Kidney (tissue), 14 donors: Measurements from ENCODE around the gene TRIM39. TPM values are rescaled to one million over a fixed set of nuclear protein-coding genes. Genes with fewer than 3 reads are reported as not detected.
A peak's percentile ranks its signal among the peaks of the same experiment; 100 is the strongest.

ENCODE experiments used
- DNase-seq, 5 donors: peaks; one replicate each; pipeline ENCODE4 v3.0.0-alpha.2; 2013 to 2020
- FAIRE-seq: peaks from 2 replicates; lab custom pipeline; 2012; peaks lifted over from hg19 to GRCh38; lab: Jason Lieb, UNC
- H3K27ac ChIP-seq, 2 donors: one replicate each; pipeline ENCODE4 v1.7.0; 2013; ENCODE audit warnings: low read depth in 2 of 2, low read length in 2 of 2, inconsistent platforms in 1 of 2
- H3K27me3 ChIP-seq: one replicate; pipeline ENCODE4 v1.7.1; 2013; ENCODE audit warnings: low read length, inconsistent platforms; ENCODE audit not compliant: control insufficient read depth, insufficient read depth
- H3K36me3 ChIP-seq, 3 donors: one replicate each; pipeline versions ENCODE4 v1.7.0 to v1.7.1; 2013; ENCODE audit warnings: low read length in 3 of 3, control low read depth in 1 of 3, inconsistent platforms in 1 of 3; ENCODE audit not compliant: insufficient read depth in 3 of 3, control insufficient read depth in 2 of 3
- H3K4me1 ChIP-seq, 3 donors: one replicate each; pipeline versions ENCODE4 v1.7.0 to v1.7.1; 2013; ENCODE audit warnings: low read length in 3 of 3, inconsistent platforms in 1 of 3, low read depth in 1 of 3; ENCODE audit not compliant: control insufficient read depth in 2 of 3, insufficient read depth in 2 of 3
- H3K4me3 ChIP-seq, 3 donors: one replicate each; pipeline versions ENCODE4 v1.7.0 to v1.8.1; 2013; ENCODE audit warnings: low read length in 3 of 3, control low read depth in 1 of 3, inconsistent platforms in 1 of 3
- H3K9ac ChIP-seq, 3 donors: one replicate each; pipeline versions ENCODE4 v1.7.0 to v1.7.1; 2013; ENCODE audit warnings: low read length in 3 of 3, control low read depth in 1 of 3, inconsistent platforms in 1 of 3
- H3K9me3 ChIP-seq, 3 donors: one replicate each; pipeline versions ENCODE4 v1.7.0 to v1.7.1; 2013; ENCODE audit warnings: low read length in 3 of 3, control low read depth in 1 of 3, inconsistent platforms in 1 of 3; ENCODE audit not compliant: control insufficient read depth in 2 of 3, insufficient read depth in 1 of 3
- CTCF ChIP-seq: IDR thresholded peaks from 3 replicates; pipeline ENCODE4 v1.5.1; 2012; ENCODE audit warnings: mild to moderate bottlenecking, moderate library complexity, borderline replicate concordance; ENCODE audit not compliant: insufficient read depth; ENCODE audit errors: extremely low read depth
- intact Hi-C: fragments of 100-400 bp; cut with DNase I; formaldehyde crosslinking; loops from one replicate; pipeline ENCODE4 v1.11.1; 2022
- polyA plus RNA-seq: library from polyadenylated mRNA; stranded (reverse); fragments of 350-450 nt; fragmentation: Illumina TruSeq; extraction: RNeasy Lipid Tissue Mini Kit (QIAGEN cat#74804); gene quantifications from one replicate; pipeline ENCODE4 v1.2.3, GENCODE V29; 2014; ENCODE audit warnings: low read depth, low replicate concordance; ENCODE audit not compliant: insufficient read depth
- total RNA-seq: library from RNA; stranded (reverse); fragmentation: NEBNext Ultra II Directional; extraction: Animal tissue kit (Norgen Biotek cat#: 25700); gene quantifications from one replicate; pipeline ENCODE4 v1.2.1, GENCODE V29; 2021
- donor health status: control.
- donor health status: control.
- donor health status: control.
- donor health status: control.
- donor health status: control.
- donor health status: DM: yes; HTN: yes; CAD: no.
- donor health status: Normal renal cell carcinoma (clear cell type).

The TRIM39 gene
- total and polyA plus RNA-seq, 2 donors from 2014 or later, result 8.6 to 17.7 TPM

- H3K27me3 ChIP-seq, result no peaks in the 10 kb centered on the region
- H3K9me3 ChIP-seq, result no peaks in the 10 kb centered on the region
- intact Hi-C loops, result no loop called here
- no peak for TF ChIP-seq CTCF
- H3K9ac ChIP-seq, result no peak overlapping the region
- peaks cover 0 to 18% (median 0%) of the 10 kb centered on the region in 3 donors for H3K4me1 ChIP-seq
- no peak for FAIRE-seq
- DNase-seq, result no peak
- H3K27ac ChIP-seq, result no peak overlapping the region
- peaks cover 0 to 2% (median 0%) of the 10 kb centered on the region in 3 donors for H3K36me3 ChIP-seq
- no peak overlapping the region for H3K4me3 ChIP-seq
These were observed 3.9 kb upstream of the TRIM39 start for GRCh38 chr6:30322527-30323501.

GRCh38 chr6:30323806-30324205, 2.9 kb upstream of the TRIM39 start:
- peaks cover 0 to 20% (median 0%) of the 10 kb centered on the region in 3 donors for H3K4me1 ChIP-seq
- no peak overlapping the region for H3K4me3 ChIP-seq
- no peaks in the 10 kb centered on the region for H3K9me3 ChIP-seq
- no peak for TF ChIP-seq CTCF
- H3K9ac ChIP-seq, result no peak overlapping the region
- H3K27ac ChIP-seq, result no peak overlapping the region
- DNase-seq (no peak), FAIRE-seq (no peak)
- no peaks in the 10 kb centered on the region for H3K27me3 ChIP-seq
- intact Hi-C loops, result no loop called here
- peaks cover 0 to 2% (median 0%) of the 10 kb centered on the region in 3 donors for H3K36me3 ChIP-seq

- FAIRE-seq (no peak), DNase-seq (peak in 1 of 5 donors; percentile 5)
- intact Hi-C loops, result no loop called here
- peak overlapping the region; percentile 27 to 91 (median 87) for H3K9ac ChIP-seq
- peaks cover 0 to 20% (median 0%) of the 10 kb centered on the region in 3 donors for H3K4me1 ChIP-seq
- H3K9me3 ChIP-seq, result no peaks in the 10 kb centered on the region
- H3K36me3 ChIP-seq, result peaks cover 0 to 8% (median 7%) of the 10 kb centered on the region in 3 donors
- H3K4me3 ChIP-seq, result peak overlapping the region; percentile 72 to 92 (median 81)
- no peak for TF ChIP-seq CTCF
- no peaks in the 10 kb centered on the region for H3K27me3 ChIP-seq
- peak overlapping the region; percentile 84 to 94 for H3K27ac ChIP-seq
These were observed 1.4 kb upstream of the TRIM39 start for GRCh38 chr6:30325150-30325872.
